OCI-LY7 (cell line): Measurements from ENCODE around the gene SFI1. TPM values are rescaled to one million over a fixed set of nuclear protein-coding genes. Genes with fewer than 3 reads are reported as not detected.

Experiments used
- BruUV-seq: library from RNA; stranded (reverse); fragments of 400-500 nt; replicated peaks from 2 replicates; lab custom pipeline; 2021; lab: Mats Ljungman, UMichigan
- CTCF ChIA-PET: fragments of 300-600 bp; sonication (Branson Sonifier 250); formaldehyde crosslinking; loops from one replicate; lab custom pipeline; 2022; ENCODE audit warnings: antibody characterized with exemption; ENCODE audit not compliant: unreplicated experiment; lab: Charles Lee
- POLR2A ChIA-PET: fragments of 300-600 bp; sonication (Branson Sonifier 250); formaldehyde crosslinking; loops from one replicate; lab custom pipeline; 2022; ENCODE audit warnings: antibody characterized with exemption; lab: Charles Lee
- DNase-seq: peaks from one replicate; pipeline ENCODE4 v3.0.0-alpha.2; 2015; ENCODE audit warnings: low spot score
- H2AFZ ChIP-seq: fragments of 200-600 bp; sonication (generic), shearing (Covaris generic); 2 replicates; pipeline ENCODE4 v1.6.1; 2014; ENCODE audit warnings: mild to moderate bottlenecking, antibody characterized with exemption, low read length, moderate library complexity
- H3K27ac ChIP-seq: fragments of 200-600 bp; sonication (generic); 2 replicates; pipeline ENCODE4 v1.5.1; 2014; ENCODE audit warnings: mixed run types, low read depth, mild to moderate bottlenecking, moderate library complexity, low read length, inconsistent platforms; ENCODE audit not compliant: poor library complexity, severe bottlenecking
- H3K36me3 ChIP-seq: fragments of 200-600 bp; sonication (generic); 2 replicates; pipeline ENCODE4 v1.6.1; 2014; ENCODE audit warnings: mild to moderate bottlenecking, antibody characterized with exemption, low read length, moderate library complexity, mixed read lengths; ENCODE audit not compliant: insufficient read depth
- H3K4me1 ChIP-seq: fragments of 200-600 bp; sonication (generic); 2 replicates; pipeline ENCODE4 v1.5.1; 2014; ENCODE audit warnings: mild to moderate bottlenecking, low read length; ENCODE audit not compliant: insufficient read depth, poor library complexity, severe bottlenecking
- H3K4me2 ChIP-seq: fragments of 200-600 bp; sonication (generic); 2 replicates; pipeline ENCODE4 v1.6.1; 2014; ENCODE audit warnings: mild to moderate bottlenecking, low read length
- H3K4me3 ChIP-seq: fragments of 200-600 bp; sonication (generic); 2 replicates; pipeline ENCODE4 v1.5.1; 2014; ENCODE audit warnings: mild to moderate bottlenecking, low read depth, low read length; ENCODE audit not compliant: poor library complexity, severe bottlenecking
- H3K79me2 ChIP-seq: fragments of 200-600 bp; sonication (generic); 2 replicates; pipeline ENCODE4 v1.6.1; 2016; ENCODE audit warnings: low read depth, mild to moderate bottlenecking, low read length, moderate library complexity, mixed read lengths; ENCODE audit not compliant: insufficient read depth
- H3K9me2 ChIP-seq: fragments of 200-600 bp; sonication (generic); 2 replicates; pipeline ENCODE4 v1.6.1; 2016; ENCODE audit warnings: mild to moderate bottlenecking, low read length, mixed read lengths; ENCODE audit not compliant: insufficient read depth
- H3K9me3 ChIP-seq: fragments of 200-600 bp; sonication (generic); 2 replicates; pipeline ENCODE4 v1.6.1; 2014; ENCODE audit warnings: mild to moderate bottlenecking, mixed run types, low read length, mixed read lengths
- H4K20me1 ChIP-seq: fragments of 200-600 bp; sonication (generic); 2 replicates; pipeline ENCODE4 v1.6.1; 2014; ENCODE audit warnings: mild to moderate bottlenecking, antibody characterized with exemption, low read length, moderate library complexity, mixed read lengths; ENCODE audit not compliant: insufficient read depth
- CTCF ChIP-seq: fragments of 200-600 bp; sonication (generic); conservative IDR thresholded peaks from 2 replicates; pipeline ENCODE4 v1.5.1; 2014; ENCODE audit warnings: mild to moderate bottlenecking, antibody characterized with exemption, low read length, moderate library complexity, mixed read lengths
- EZH2phosphoT487 ChIP-seq: fragments of 200-600 bp; sonication (generic); IDR thresholded peaks from 2 replicates; pipeline ENCODE4 v1.6.1; 2018; ENCODE audit warnings: low read depth, borderline replicate concordance, mild to moderate bottlenecking, mixed run types, antibody characterized with exemption, low read length, moderate library complexity, mixed read lengths
- intact Hi-C: fragments of 100-400 bp; cut with micrococcal nuclease; formaldehyde crosslinking; loops from one replicate; pipeline ENCODE4 v1.10.0; 2022; ENCODE audit not compliant: unreplicated experiment
- total RNA-seq, 2 experiments: library from RNA; depleted of rRNA in 1 of 2; stranded (reverse); fragments of >200 nt in 1 of 2; shearing (Covaris generic) in 1 of 2; gene quantifications; 2 replicates each; pipeline ENCODE4 v1.2.3, GENCODE V29; 2014 to 2022

SFI1 gene
- total RNA-seq, 2 experiments from 2014 or later, result 72.6 to 132 TPM

- CTCF ChIA-PET, result no interaction called here
- Histone ChIP-seq H3K4me3 (no peak overlapping the region), H3K4me1 (peaks cover 9% of the 10 kb centered on the region), H3K27ac (no peak overlapping the region), H2AFZ (no peak overlapping the region), H3K79me2 (no peaks in the 10 kb centered on the region), H3K9me2 (no peaks in the 10 kb centered on the region), H4K20me1 (no peaks in the 10 kb centered on the region), H3K4me2 (no peak overlapping the region), H3K36me3 (peaks cover 83% of the 10 kb centered on the region), H3K9me3 (no peaks in the 10 kb centered on the region)
- POLR2A ChIA-PET, result no interaction called here
- TF ChIP-seq CTCF, result no peak
- TF ChIP-seq EZH2phosphoT487, result no peak
- no peak for DNase-seq
- no TSS peak for BruUV-seq
- intact Hi-C loops, result no loop called here
Measured at GRCh38 chr22:31447337-31447736, 49.0 kb upstream of the SFI1 start.

- CTCF ChIA-PET, result no interaction called here
- Histone ChIP-seq H3K36me3 (peaks cover 83% of the 10 kb centered on the region), H3K9me2 (no peaks in the 10 kb centered on the region), H3K9me3 (no peaks in the 10 kb centered on the region), H3K27ac (no peak overlapping the region), H3K4me3 (no peak overlapping the region), H4K20me1 (no peaks in the 10 kb centered on the region), H2AFZ (no peak overlapping the region), H3K79me2 (no peaks in the 10 kb centered on the region), H3K4me1 (peaks cover 15% of the 10 kb centered on the region), H3K4me2 (no peak overlapping the region)
- no peak for DNase-seq
- POLR2A ChIA-PET, result interaction anchor here (1.1 kb wide), 1 partner anchor 36 kb away, joined by 4 read pairs; no protein-coding TSS in a partner anchor
- BruUV-seq, result no TSS peak
- TF ChIP-seq CTCF (no peak), EZH2phosphoT487 (no peak)
- intact Hi-C loops, result no loop called here
Measured at GRCh38 chr22:31448382-31448781, 48.0 kb upstream of the SFI1 start.

GRCh38 chr22:31449506-31449905, 46.8 kb upstream of the SFI1 start:
- peaks cover 84% of the 10 kb centered on the region for H3K36me3 ChIP-seq
- no peak overlapping the region for H3K4me2 ChIP-seq
- no TSS peak for BruUV-seq
- no peak overlapping the region for H3K27ac ChIP-seq
- H4K20me1 ChIP-seq, result no peaks in the 10 kb centered on the region
- H2AFZ ChIP-seq, result no peak overlapping the region
- intact Hi-C loops, result no loop called here
- no peak overlapping the region for H3K4me3 ChIP-seq
- H3K79me2 ChIP-seq, result no peaks in the 10 kb centered on the region
- POLR2A ChIA-PET, result interaction anchor here (0.7 to 1.1 kb wide), 2 partner anchors 35 to 248 kb away, joined by 3 to 4 read pairs; no protein-coding TSS in a partner anchor
- H3K9me3 ChIP-seq, result no peaks in the 10 kb centered on the region
- CTCF ChIA-PET, result no interaction called here
- peaks cover 15% of the 10 kb centered on the region for H3K4me1 ChIP-seq
- DNase-seq, result no peak
- TF ChIP-seq CTCF (no peak), EZH2phosphoT487 (no peak)
- no peaks in the 10 kb centered on the region for H3K9me2 ChIP-seq
